COLO829 (cell line): ENCODE data around the gene TTC24.
"Not testable (repeated sequence)": the region's sequence is repeated elsewhere in the genome, so short reads cannot be mapped to it uniquely, and the experiment has no call there.

Experiments
- DNase-seq: peaks from one replicate; pipeline ENCODE4 v3.0.0; 2012; ENCODE audit warnings: low spot score

Gene TTC24

DNA sequence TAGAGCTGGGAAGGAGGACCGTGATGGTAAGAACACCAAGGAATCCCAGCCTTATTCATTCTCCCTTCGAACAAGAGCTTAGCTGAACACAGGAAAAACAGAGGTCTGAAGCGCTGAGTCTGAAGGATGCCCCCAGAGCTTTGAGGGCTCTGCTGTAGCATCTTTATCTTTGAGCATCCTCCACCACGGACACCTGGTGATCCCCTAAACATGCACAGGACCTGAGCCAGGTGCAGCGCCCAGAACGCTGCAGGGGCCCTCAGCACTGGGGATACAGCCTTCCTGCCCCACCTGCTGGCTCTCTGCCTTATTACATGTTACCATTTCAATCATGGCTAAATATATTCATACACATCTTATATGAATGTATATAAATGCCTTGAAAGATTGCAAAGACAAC lies 29.5 kb downstream of the TTC24 start:
- no peak for DNase-seq

DNA sequence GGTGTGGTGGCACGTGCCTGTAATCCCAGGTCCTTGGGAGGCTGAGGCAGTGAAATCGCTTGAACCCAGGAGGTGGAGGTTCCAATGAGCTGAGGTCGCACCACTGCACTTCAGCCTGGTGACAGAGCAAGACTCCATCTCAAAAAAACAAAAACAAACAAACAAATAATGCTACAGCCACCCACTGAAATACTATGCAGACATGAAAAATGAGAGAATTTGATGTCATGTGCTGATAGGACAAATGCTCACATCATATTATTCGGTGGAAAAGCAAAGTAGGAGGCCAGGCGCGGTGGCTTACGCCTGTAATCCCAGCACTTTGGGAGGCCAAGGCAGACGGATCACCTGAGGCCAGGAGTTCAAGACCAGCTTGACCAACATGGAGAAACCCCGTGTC lies 30.5 kb downstream of the TTC24 start:
- DNase-seq = not testable (repeated sequence)

DNA sequence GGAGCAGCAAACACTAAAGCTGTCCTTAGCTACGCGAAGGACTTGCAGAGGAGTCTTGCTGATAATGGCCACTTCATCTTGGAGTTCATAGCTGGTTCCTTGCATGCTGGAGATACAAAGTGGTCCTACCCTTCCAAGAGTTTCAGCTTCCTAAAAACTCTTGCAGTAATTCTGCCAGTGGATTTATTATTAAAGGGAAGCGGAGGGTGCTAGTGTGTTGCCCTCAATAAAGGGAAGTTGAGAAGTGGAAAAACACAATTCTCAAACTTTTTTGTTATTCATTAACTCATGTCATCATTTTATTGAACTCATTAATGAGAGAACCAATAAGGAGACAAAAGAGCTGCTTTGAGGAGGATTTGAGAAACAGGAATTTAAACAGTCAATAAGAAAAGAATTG lies 33.1 kb downstream of the TTC24 start:
- no peak for DNase-seq

DNA sequence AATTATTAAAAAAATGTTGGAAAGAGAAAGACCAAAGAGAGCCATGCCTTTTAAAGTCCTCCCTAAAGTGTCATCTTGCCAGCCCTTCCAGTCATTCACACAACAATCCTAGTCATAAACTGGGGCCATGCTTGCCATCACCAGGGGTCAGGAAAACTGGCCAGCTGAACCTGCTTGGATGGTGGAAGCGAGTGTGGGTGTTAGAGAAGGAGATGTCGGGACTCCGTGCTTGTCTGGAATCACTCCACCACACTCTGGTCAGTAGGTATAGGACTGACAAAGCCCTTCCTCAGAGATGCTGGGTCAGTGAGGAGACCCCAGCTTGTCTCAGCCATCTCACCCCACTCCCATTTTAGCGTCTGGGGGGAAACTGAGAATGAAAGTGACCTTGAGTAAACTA lies 36.4 kb downstream of the TTC24 start:
- no peak for DNase-seq

DNA sequence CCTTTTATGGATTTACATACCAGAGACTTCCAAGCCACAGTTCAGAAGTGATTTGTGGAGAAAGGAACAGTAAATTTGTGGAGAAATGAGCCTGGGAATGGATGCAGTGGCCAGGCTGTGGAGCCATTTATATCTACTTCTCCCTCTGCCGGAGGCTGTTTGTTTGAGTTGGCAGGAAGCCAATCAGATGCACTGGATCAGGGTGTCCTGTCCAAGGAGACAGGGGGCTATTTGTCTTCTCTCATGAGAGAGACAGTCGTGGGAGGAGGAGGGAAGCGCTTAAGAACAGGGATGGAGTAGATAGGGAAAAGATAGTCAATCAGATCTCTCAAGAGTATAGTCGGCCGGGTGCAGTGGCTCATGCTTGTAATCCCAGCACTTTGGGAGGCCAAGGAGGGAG lies 36.9 kb downstream of the TTC24 start:
- DNase-seq = peak; percentile 98

DNA sequence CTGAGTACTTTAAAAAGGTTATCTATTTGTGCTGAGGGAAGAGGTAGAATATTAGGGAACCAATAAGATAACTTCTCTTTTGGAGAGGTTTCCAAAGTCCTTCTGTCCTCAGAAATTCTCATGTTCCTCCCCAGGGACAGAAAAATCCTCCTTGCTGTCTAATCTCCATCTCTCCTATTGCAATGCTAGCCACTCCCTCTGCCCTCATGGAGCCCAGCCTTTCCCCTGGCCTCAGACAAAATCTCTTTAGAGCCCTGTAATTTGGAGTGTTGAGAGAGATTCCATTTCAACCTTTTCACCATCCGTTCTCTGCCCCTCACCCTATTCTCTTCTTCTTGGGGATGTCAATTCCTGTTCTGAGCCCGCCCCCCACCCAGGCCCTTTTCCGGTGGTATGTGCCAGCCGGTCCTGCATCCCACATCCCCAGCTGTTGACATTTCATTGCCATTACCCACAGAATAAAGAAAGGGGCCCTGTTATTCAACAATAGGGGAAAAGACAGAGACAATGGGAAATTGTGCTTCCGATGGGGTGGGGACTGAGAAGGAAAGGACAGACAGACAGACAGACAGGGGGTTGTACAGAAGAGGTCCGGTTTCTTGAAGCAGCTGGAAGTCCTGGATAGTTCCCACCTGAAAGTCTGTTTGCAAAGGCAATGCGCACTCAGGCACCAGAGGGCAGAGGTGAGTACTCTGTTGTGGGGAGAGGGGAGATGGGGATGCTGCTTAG lies 39.5 kb downstream of the TTC24 start, which contains the start of gene HAPLN2:
TSS of gene HAPLN2 (plus strand) at position 563 of the 729 bp plus-strand sequence. CDS start 4,076 bp downstream, outside the sequence.
- DNase-seq = no peak

DNA sequence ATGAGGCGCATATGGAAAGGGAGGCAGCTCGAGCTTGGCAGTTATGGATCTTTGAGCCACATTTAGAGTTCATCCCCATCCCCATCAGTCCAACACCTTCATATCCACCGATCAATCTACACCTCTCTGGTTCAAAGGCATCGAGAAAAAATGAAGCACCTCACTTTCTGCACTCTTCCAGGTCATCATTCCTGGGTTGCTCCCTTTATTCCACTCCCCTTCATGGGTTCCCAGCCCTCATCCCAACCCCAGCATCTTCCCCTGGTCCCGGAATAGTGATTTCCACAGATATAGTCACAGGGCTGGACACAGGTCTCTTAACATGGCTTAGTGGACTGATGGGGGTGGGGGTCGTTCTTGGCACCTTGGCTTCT lies 40.0 kb downstream of the TTC24 start:
- DNase-seq = no peak

DNA sequence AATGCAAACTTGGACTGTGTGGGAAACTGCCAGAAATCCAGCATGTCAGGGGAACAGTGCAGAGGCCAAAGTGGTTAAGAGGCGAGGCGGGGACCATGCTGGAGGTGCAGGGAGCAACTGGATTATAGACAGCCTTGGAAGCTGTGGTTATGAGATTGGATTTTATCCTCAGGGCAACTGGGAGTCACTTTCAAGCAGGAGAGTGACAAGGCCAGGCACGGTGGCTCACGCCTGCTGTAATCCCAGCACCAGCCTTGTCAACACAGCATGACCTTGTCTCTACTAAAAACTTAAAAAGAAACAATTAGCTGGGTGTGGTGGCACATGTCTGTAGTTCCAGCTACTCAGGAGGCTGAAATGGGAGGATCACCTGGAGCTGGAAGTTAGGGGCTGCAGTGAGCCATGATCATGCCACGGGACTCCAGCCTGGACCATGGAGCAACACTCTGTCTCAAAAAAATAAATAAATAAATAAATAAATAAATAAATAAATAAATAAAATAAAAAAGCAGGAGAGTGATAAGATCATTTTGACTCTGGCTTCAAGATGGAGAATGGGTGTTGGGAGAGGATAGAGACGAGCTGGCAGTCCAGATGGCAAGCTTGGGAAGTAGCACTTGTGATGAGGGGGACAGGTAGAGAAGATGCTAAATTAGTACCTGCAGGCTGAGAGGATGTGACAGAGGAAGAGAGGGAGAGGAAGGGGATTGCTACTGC lies 43.2 kb downstream of the TTC24 start:
- no peak for DNase-seq

DNA sequence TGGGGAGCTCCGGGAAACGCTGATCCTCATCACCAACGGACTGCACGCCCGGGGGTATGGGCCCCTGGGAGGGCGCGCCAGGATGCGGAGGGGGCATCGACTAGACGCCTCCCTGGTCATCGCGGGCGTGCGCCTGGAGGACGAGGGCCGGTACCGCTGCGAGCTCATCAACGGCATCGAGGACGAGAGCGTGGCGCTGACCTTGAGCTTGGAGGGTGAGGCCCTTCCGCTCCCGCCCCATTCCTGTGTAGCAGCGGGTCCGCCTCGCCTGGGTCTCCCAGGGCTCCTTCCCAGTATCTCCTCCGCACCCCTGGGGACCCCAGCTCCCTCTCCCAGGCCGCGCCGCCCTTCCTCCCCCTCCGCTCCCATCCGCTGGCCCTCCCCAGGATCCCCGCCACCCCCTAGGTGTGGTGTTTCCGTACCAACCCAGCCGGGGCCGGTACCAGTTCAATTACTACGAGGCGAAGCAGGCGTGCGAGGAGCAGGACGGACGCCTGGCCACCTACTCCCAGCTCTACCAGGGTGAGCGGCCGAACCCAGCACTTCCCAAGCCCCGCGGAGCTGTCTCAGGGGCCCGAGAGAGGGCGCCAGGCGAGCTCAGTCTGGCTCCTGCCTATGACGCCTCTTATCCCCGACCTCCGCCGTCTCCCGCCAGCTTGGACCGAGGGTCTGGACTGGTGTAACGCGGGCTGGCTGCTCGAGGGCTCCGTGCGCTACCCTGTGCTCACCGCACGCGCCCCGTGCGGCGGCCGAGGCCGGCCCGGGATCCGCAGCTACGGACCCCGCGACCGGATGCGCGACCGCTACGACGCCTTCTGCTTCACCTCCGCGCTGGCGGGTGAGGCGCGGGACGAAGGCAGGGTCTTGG lies 44.7 kb downstream of the TTC24 start:
- no peak for DNase-seq

DNA sequence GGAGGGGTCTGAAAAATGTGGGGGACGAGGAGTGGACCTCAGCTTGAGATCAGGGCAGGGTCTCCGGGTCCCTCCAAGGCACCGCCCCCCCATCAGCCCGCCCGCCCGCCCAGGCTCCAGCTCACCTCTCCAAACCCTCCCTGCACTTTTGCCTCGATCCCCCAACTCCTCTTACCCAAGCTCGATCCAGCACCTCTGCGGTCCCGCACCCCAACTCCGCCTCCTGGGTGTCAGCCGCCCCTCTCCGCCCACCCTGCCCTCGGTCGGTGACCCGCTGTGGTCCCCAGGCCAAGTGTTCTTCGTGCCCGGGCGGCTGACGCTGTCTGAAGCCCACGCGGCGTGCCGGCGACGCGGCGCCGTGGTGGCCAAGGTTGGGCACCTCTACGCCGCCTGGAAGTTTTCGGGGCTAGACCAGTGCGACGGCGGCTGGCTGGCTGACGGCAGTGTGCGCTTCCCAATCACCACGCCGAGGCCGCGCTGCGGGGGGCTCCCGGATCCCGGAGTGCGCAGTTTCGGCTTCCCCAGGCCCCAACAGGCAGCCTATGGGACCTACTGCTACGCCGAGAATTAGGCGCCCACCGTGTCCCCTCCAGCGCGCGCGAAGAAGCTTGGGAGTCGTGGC lies 45.4 kb downstream of the TTC24 start:
- DNase-seq = no peak

DNA sequence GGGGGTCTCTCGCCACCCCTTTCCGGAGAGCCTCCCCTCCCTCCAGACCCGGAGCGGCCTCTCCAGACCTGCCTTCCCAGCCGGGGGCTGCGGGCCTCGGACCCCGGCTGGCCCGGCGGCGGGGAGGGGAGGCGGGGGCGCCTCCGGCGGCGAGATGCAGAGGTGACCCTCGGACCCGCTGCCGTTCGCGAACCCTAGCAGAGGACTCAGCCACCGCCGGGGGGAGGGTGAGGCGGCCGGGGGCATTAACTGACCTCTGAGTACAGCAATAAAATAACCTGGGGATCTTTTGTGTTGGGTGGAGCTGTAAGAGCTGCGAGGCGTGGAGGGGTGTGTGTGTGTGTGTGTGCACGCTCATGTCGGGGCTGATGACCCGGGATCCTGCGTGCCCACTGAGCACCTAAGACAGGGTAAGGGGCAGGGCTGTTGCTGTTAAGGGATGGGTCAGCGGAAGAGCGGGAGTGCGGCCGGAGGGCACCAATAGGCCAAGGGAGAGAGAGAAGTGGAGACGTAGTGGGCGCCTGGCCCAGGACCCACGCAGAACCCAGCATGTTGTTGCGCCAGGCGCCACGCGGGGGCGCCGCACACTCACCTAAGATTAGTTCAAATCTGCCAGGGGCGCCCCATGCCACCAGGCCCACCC lies 46.0 kb downstream of the TTC24 start:
- DNase-seq = no peak

DNA sequence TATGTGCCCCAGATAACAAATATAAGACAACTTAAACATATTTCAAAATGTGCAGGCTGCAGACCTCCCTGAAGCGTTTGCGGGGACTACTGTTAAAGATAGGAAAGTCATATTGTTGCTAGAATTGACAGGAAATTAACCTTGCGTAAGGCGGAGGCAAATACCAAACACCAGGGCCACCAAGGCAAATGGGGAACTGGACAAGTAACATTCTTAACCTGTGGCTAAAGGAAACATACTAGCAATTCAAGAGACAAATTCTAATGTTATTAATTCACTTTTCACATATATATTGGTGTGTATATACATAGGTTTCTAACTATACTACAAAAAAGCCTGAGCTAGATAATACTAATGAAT lies 46.5 kb downstream of the TTC24 start:
- DNase-seq = no peak

DNA sequence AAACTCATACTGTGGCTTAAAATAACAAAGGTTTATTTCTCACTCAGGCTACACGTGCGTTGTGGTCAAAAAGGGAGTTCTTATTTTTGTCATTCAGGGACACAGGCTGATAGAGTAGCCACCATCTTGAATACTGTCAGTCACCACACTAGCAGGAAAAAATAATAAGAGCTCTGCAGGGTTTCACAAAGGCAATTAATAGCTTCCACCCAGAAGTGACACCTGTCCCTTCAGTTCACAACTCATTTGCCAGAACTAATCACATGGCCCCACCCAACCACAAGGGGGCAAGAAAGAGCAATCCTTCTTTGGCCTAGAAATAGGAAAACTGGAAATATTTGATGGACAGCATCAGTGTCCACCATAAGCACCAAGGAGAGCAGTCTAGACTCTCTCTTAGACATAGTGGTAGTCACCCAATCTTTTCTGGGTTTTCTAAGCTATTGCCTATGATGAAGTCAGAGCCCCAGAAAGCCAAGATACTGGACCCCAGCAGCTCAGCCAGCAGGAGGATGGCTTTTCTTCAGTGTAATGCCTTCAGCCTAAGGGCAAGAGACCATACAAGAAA lies 47.9 kb downstream of the TTC24 start:
- peak; percentile 72 for DNase-seq

DNA sequence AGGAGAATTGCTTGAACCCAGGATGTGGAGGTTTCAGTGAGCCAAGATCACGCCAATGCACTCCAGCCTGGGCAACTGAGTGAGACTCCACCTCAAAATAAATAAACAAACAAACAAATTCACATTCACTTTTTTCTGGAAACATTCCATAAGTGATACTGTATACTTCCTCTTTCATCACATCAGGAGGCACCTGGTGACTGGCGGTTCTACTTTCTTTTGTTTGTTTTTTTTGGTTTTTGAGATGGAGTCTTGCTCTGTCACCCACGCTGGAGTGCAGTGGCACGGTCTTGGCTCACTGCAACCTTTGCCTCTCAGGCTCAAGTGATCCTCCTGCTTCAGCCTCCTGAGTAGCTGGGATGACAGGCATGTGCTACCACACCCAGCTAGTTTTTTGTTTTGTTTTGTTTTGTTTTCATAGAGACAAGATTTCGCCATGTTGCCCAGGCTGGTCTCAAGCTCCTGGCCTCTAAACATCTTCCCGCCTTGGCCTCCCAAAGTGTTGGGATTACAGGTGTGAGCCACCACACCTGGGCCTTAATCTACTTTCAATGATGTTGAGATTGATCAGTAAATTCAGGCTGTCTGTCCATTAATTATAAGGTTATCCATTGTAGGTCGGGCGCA lies 50.4 kb downstream of the TTC24 start:
- no peak for DNase-seq

DNA sequence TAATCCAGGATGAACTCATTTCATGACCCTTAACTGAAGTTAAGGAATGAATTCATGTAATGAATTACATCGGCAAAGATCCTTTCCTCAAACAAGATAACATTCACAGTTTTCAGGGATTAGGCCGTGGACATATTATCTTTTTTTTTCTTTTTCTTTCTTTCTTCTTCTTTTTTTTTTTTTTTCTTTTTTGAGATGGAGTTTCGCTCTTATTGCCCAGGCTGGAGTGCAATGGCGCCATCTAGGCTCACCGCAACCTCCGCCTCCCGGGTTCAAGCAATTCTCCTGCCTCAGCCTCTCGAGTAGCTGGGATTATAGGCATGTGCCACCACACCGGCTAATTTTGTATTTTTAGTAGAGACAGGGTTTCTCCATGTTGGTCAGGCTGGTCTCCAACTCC lies 51.6 kb downstream of the TTC24 start:
- not testable (repeated sequence) for DNase-seq

DNA sequence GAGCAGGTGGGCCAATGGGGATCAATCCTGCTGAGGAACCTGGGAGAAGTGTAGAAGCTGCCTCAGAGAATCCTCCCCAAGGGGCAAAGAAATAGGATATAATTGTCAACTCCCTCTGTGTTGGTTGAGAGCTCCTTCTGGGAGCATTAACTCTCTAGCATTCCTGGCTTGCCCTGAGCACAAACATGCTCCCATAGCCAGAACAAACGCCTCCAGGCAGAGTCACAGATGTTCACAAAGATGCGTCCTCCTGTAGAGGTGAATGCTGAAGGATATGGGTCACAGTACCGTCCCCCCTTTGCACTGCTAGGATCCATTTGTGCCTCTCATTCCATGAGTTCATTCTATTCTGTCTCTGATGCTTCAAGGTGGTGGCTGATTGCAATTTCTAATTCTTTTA lies 52.8 kb downstream of the TTC24 start:
- DNase-seq = no peak
